ENCODE measurements around the gene RNF150.
"Not testable (repeated sequence)": the region's sequence is repeated elsewhere in the genome, so short reads cannot be mapped to it uniquely, and the experiment has no call there.

The RNF150 gene

GRCh38 chr4:141133146-141133998 lies at the start of gene RNF150:
RNF150 (minus strand) TSS chr4:141133469.
- DNase-seq (ENCODE audit: low spot score): peak; percentile 74

GRCh38 chr4:141180991-141181761 lies 47.9 kb upstream of the RNF150 start:
- no peak for DNase-seq (ENCODE audit: low spot score)

- no peak for DNase-seq (ENCODE audit: low spot score)
Observed at GRCh38 chr4:141179474-141180373, 46.5 kb upstream of the RNF150 start.

GRCh38 chr4:141177171-141177570 lies 43.9 kb upstream of the RNF150 start:
- DNase-seq (ENCODE audit: low spot score): no peak

GRCh38 chr4:141174457-141174856 lies 41.2 kb upstream of the RNF150 start:
- no peak for DNase-seq (ENCODE audit: low spot score)

GRCh38 chr4:141170671-141171070 lies 37.4 kb upstream of the RNF150 start:
- no peak for DNase-seq (ENCODE audit: low spot score)

- no peak for DNase-seq (ENCODE audit: low spot score)
Observed at GRCh38 chr4:141169391-141169790, 36.1 kb upstream of the RNF150 start.

- not testable (repeated sequence) for DNase-seq (ENCODE audit: low spot score)
Observed at GRCh38 chr4:141165001-141165400, 31.7 kb upstream of the RNF150 start.

- DNase-seq (ENCODE audit: low spot score): no peak
Observed at GRCh38 chr4:141159027-141159426, 25.8 kb upstream of the RNF150 start.

GRCh38 chr4:141158219-141158618 lies 24.9 kb upstream of the RNF150 start:
- DNase-seq (ENCODE audit: low spot score): no peak

GRCh38 chr4:141155586-141155985 lies 22.3 kb upstream of the RNF150 start:
- DNase-seq (ENCODE audit: low spot score): no peak

GRCh38 chr4:141154725-141155124 lies 21.5 kb upstream of the RNF150 start:
- no peak for DNase-seq (ENCODE audit: low spot score)

- DNase-seq (ENCODE audit: low spot score): no peak
Observed at GRCh38 chr4:141153751-141154510, 20.7 kb upstream of the RNF150 start.

GRCh38 chr4:141144207-141144606 lies 10.9 kb upstream of the RNF150 start:
- DNase-seq (ENCODE audit: low spot score): no peak

GRCh38 chr4:141142423-141142822 lies 9.2 kb upstream of the RNF150 start:
- DNase-seq (ENCODE audit: low spot score): no peak

- no peak for DNase-seq (ENCODE audit: low spot score)
Observed at GRCh38 chr4:141140391-141141200, 7.3 kb upstream of the RNF150 start.

GRCh38 chr4:141133999-141134995 lies 1.0 kb upstream of the RNF150 start:
- no peak for DNase-seq (ENCODE audit: low spot score)

- DNase-seq (ENCODE audit: low spot score): peak; percentile 41
Observed at GRCh38 chr4:141132709-141133145, 542 bp downstream of the RNF150 start.

GRCh38 chr4:141132072-141132708 lies 1.1 kb downstream of the RNF150 start:
- no peak for DNase-seq (ENCODE audit: low spot score)
